GM12878 (cell line): ENCODE results near the gene KREMEN2. TPM values are rescaled to one million over a fixed set of nuclear protein-coding genes. Genes with fewer than 3 reads are reported as not detected.

ENCODE experiments used
- ATAC-seq: fragments of 200-7000 bp; cut with Tn5 transposase; 3 replicates; pipeline ENCODE4 v1.9.1; 2020; ENCODE audit warnings: mild to moderate bottlenecking, moderate library complexity
- BruUV-seq: library from RNA; stranded (reverse); fragments of 400-500 nt; replicated peaks from 2 replicates; lab custom pipeline; 2021; lab: Mats Ljungman, UMichigan
- CTCF ChIA-PET: fragments of 300-600 bp; sonication (Branson Sonifier 250); formaldehyde crosslinking; extraction: SDS; loops from one replicate; lab custom pipeline; 2021; ENCODE audit warnings: inconsistent platforms; lab: Yijun Ruan, JAX
- POLR2A ChIA-PET: fragments of 350-600 bp; formaldehyde crosslinking; extraction: SDS; loops from one replicate; lab custom pipeline; 2021; ENCODE audit warnings: inconsistent platforms; lab: Charles Lee
- RAD21 ChIA-PET: fragments of 300-600 bp; sonication (Branson Sonifier 250); formaldehyde crosslinking; loops from one replicate; lab custom pipeline; 2023; ENCODE audit warnings: antibody characterized with exemption; ENCODE audit not compliant: unreplicated experiment; lab: Charles Lee
- SMC1A ChIA-PET: fragments of 300-600 bp; sonication (Branson Sonifier 250); formaldehyde crosslinking; loops from one replicate; lab custom pipeline; 2023; ENCODE audit not compliant: unreplicated experiment, uncharacterized antibody; lab: Charles Lee
- DNase-seq: peaks from one replicate; pipeline ENCODE4 v3.0.0-alpha.2; 2011; ENCODE audit warnings: low read depth, low spot score
- FAIRE-seq: peaks from 3 replicates; lab custom pipeline; 2011; peaks lifted over from hg19 to GRCh38; lab: Jason Lieb, UNC
- H2AFZ ChIP-seq: 2 replicates; pipeline ENCODE4 v1.6.0; 2011; ENCODE audit warnings: low read depth, low read length, control low read depth; ENCODE audit not compliant: control insufficient read depth
- H3K27ac ChIP-seq: 2 replicates; pipeline ENCODE4 v1.5.1; 2011; ENCODE audit warnings: control low read depth; ENCODE audit not compliant: control insufficient read depth, insufficient read depth
- H3K27me3 ChIP-seq, 2 experiments: replicated peaks in 1 of 2; 2 replicates each; pipeline versions ENCODE4 v1.6.0 to v1.6.1; 2011; ENCODE audit warnings: low read length in 1 of 2; ENCODE audit not compliant: control insufficient read depth in 2 of 2, insufficient read depth in 2 of 2
- H3K36me3 ChIP-seq, 2 experiments: 2 replicates each; pipeline ENCODE4 v1.5.1; 2011; ENCODE audit warnings: low read length in 1 of 2; ENCODE audit not compliant: control insufficient read depth in 2 of 2, insufficient read depth in 2 of 2
- H3K4me1 ChIP-seq: 2 replicates; pipeline ENCODE4 v1.6.1; 2011; ENCODE audit warnings: mild to moderate bottlenecking, low read length, moderate library complexity, mixed read lengths; ENCODE audit not compliant: control insufficient read depth, insufficient read depth
- H3K4me2 ChIP-seq: 2 replicates; pipeline ENCODE4 v1.6.0; 2011; ENCODE audit warnings: control low read depth; ENCODE audit not compliant: control insufficient read depth, insufficient read depth
- H3K4me3 ChIP-seq: fragments of 200-600 bp; sonication (generic); 2 replicates; pipeline ENCODE4 v1.5.1; 2016
- H3K79me2 ChIP-seq: 2 replicates; pipeline ENCODE4 v1.6.0; 2011; ENCODE audit warnings: low read length; ENCODE audit not compliant: control insufficient read depth, insufficient read depth
- H3K9ac ChIP-seq: 2 replicates; pipeline ENCODE4 v1.8.0; 2011; ENCODE audit warnings: low read length, control low read depth, mixed read lengths; ENCODE audit not compliant: control insufficient read depth, insufficient read depth
- H3K9me3 ChIP-seq: replicated peaks from 3 replicates; pipeline ENCODE4 v1.5.1; 2011; ENCODE audit warnings: mild to moderate bottlenecking, low read length; ENCODE audit not compliant: control insufficient read depth, insufficient read depth
- H4K20me1 ChIP-seq: 2 replicates; pipeline ENCODE4 v1.6.0; 2011; ENCODE audit not compliant: control insufficient read depth, insufficient read depth
- BHLHE40 ChIP-seq, 2 experiments: fragments of 450-650 bp in 1 of 2; IDR thresholded peaks; 2 replicates each; pipeline ENCODE4 v1.6.1; 2011 to 2017; ENCODE audit warnings: low read depth in 2 of 2, borderline replicate concordance in 1 of 2, improper control_type of control experiment in 1 of 2, low read length in 1 of 2, mild to moderate bottlenecking in 1 of 2
- MYC ChIP-seq: IDR thresholded peaks from 2 replicates; pipeline ENCODE4 v1.6.1; 2011; ENCODE audit warnings: mild to moderate bottlenecking, low read length, moderate library complexity, inconsistent platforms; ENCODE audit not compliant: insufficient read depth, insufficient replicate concordance, insufficient read length, severe bottlenecking
- NFIC ChIP-seq: IDR thresholded peaks from 2 replicates; pipeline ENCODE4 v1.6.1; 2012; ENCODE audit warnings: low read depth, mild to moderate bottlenecking, inconsistent platforms, low read length, moderate library complexity
- NR2C1 ChIP-seq: fragments of 450-650 bp; IDR thresholded peaks from 2 replicates; pipeline ENCODE4 v1.6.1; 2017; ENCODE audit warnings: antibody characterized with exemption, mild to moderate bottlenecking, moderate library complexity
- POLR2A ChIP-seq: IDR thresholded peaks from 2 replicates; pipeline ENCODE4 v1.6.1; 2011; ENCODE audit warnings: low read depth, mild to moderate bottlenecking, low read length
- POLR2AphosphoS2 ChIP-seq: IDR thresholded peaks from 2 replicates; pipeline ENCODE4 v1.6.1; 2011; ENCODE audit warnings: low read depth, mild to moderate bottlenecking, low read length, improper control_type of control experiment, moderate library complexity
- RUNX3 ChIP-seq: IDR thresholded peaks from 2 replicates; pipeline ENCODE4 v1.6.1; 2012; ENCODE audit warnings: low read length, inconsistent platforms
- ZNF217 ChIP-seq: fragments of 450-650 bp; IDR thresholded peaks from 2 replicates; pipeline ENCODE4 v1.6.1; 2017; ENCODE audit warnings: antibody characterized with exemption, mild to moderate bottlenecking
- WGBS: methylation state at CpG from one replicate; pipeline ENCODE4 v1.1.6; 2016; ENCODE audit warnings: low lambda C conversion rate; ENCODE audit not compliant: insufficient replicate concordance, insufficient coverage; ENCODE audit errors: missing lambda C conversion rate; 5-methylcytosine and 5-hydroxymethylcytosine counted together
- in situ Hi-C: fragments of 300-500 bp; cut with MboI; formaldehyde crosslinking; loops from 9 replicates; pipeline ENCODE4 v1.14.3; 2018; ENCODE audit warnings: mixed read lengths
- intact Hi-C: fragments of 100-400 bp; cut with micrococcal nuclease; formaldehyde crosslinking; loops from one replicate; pipeline ENCODE4 v1.14.2; 2022; ENCODE audit not compliant: unreplicated experiment
- polyA plus RNA-seq, 11 experiments: library from polyadenylated mRNA; depleted of rRNA in 4 of 11; unstranded in 6 of 11; stranded (reverse) in 5 of 11; fragments of >200 nt; fragmentation: Nextera tagmentation in 4 of 11; fragmentation: Illumina TruSeq in 1 of 11; extraction: Ambion mirVana in 4 of 11; extraction: Trizol in 1 of 11; gene quantifications; 1 replicate in 1 of 11; 2 replicates in 10 of 11; pipeline versions ENCODE4 v1.2.1 to v1.2.3, GENCODE V29; 2011 to 2016; ENCODE audit warnings: inconsistent platforms in 2 of 11, missing spikeins in 2 of 11, low read depth in 1 of 11
- total RNA-seq, 4 experiments: library from RNA; depleted of rRNA in 3 of 4; stranded (reverse); fragments of >200 nt in 3 of 4; fragmentation: Illumina TruSeq in 1 of 4; extraction: Trizol in 1 of 4; gene quantifications; 2 replicates each; pipeline versions ENCODE4 v1.2.1 to v1.2.3, GENCODE V29; 2013 to 2021
- TF ChIP-seq, protein P1 (sequence below): fragments of 450-650 bp; IDR thresholded peaks from 2 replicates; pipeline ENCODE4 v1.6.1; 2017; ENCODE audit warnings: mild to moderate bottlenecking, moderate library complexity

Gene KREMEN2
- total and polyA plus RNA-seq, 10 of the 15 experiments (the other 5 are each of a cell fraction or from before 2014, with no cell fraction given): 0.06 to 3.7 (median 0.83) TPM; not detected in 2

DNA sequence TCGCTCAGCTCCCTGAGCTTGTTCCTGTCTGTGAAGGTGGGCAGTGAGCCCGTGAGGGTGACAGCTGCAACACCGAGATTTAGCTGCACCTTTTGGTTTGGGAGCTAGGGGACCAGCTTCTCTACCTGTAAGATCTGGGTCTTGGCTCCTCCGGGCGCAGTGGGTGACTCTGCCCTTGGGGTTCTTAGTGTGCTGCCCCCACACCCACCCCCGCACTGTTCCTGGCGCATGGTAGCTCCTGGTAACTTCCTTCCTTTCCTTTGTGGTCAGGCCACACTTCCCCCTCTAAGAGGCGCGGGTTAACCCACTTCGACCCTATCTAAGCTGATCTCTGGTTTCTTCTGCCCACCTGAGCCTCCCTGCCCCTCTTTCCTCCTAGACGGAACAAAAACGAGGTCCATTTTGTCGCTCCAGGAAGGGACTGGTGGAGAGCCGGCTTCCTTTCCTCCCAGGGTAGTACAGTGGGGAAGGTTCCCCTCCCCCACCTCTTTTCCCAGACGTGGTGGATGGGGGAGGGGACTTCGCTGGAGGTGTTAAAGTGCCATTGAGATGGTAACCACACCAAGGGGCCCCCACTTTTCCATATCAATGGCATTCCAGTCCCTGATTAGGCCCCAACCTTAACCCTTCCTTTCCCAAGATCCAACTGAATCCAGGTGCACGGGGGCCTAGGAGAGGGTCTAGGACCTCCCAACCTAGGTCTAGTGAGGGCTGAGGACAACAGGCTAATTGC, 44.0 kb downstream of the KREMEN2 start:
- in situ Hi-C loops: no loop called here
- RAD21 ChIA-PET: interaction anchor here (1.5 to 2.1 kb wide), 2 partner anchors 14 to 20 kb away, joined by 7 to 8 read pairs; no protein-coding TSS in a partner anchor
- DNase-seq: no peak
- Histone ChIP-seq H4K20me1 (no peaks in the 10 kb centered on the region), H3K36me3 (no peaks in the 10 kb centered on the region), H3K79me2 (no peaks in the 10 kb centered on the region), H3K27me3 (peaks cover 0 to 17% of the 10 kb centered on the region in 2 experiments), H3K4me2 (peak overlapping the region; percentile 26; the same call in 1 of the 2 replicates), H3K9ac (no peak overlapping the region), H2AFZ (peak overlapping the region; percentile 16), H3K4me1 (peaks cover 17% of the 10 kb centered on the region), H3K9me3 (no peaks in the 10 kb centered on the region), H3K27ac (no peak overlapping the region), H3K4me3 (no peak overlapping the region)
- TF ChIP-seq NFIC (no peak), BHLHE40 (IDR thresholded peaks at IDR 0.05; ENCODE audit: borderline replicate concordance in 1 of 2, low read depth in 2 of 2, low read length in 1 of 2) (no peak), POLR2AphosphoS2 (no peak), ZNF217 (no peak), NR2C1 (no peak), RUNX3 (no peak), MYC (no peak), POLR2A (no peak)
- TF ChIP-seq, protein P1, sequence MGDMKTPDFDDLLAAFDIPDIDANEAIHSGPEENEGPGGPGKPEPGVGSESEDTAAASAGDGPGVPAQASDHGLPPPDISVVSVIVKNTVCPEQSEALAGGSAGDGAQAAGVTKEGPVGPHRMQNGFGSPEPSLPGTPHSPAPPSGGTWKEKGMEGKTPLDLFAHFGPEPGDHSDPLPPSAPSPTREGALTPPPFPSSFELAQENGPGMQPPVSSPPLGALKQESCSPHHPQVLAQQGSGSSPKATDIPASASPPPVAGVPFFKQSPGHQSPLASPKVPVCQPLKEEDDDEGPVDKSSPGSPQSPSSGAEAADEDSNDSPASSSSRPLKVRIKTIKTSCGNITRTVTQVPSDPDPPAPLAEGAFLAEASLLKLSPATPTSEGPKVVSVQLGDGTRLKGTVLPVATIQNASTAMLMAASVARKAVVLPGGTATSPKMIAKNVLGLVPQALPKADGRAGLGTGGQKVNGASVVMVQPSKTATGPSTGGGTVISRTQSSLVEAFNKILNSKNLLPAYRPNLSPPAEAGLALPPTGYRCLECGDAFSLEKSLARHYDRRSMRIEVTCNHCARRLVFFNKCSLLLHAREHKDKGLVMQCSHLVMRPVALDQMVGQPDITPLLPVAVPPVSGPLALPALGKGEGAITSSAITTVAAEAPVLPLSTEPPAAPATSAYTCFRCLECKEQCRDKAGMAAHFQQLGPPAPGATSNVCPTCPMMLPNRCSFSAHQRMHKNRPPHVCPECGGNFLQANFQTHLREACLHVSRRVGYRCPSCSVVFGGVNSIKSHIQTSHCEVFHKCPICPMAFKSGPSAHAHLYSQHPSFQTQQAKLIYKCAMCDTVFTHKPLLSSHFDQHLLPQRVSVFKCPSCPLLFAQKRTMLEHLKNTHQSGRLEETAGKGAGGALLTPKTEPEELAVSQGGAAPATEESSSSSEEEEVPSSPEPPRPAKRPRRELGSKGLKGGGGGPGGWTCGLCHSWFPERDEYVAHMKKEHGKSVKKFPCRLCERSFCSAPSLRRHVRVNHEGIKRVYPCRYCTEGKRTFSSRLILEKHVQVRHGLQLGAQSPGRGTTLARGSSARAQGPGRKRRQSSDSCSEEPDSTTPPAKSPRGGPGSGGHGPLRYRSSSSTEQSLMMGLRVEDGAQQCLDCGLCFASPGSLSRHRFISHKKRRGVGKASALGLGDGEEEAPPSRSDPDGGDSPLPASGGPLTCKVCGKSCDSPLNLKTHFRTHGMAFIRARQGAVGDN: no peak
- intact Hi-C loops: no loop called here
- BruUV-seq: no TSS peak
- FAIRE-seq: no peak
- 4% methylated on average over 17 of the region's 17 CpGs for WGBS
- no peak for ATAC-seq
- SMC1A ChIA-PET: interaction anchor here (7.2 kb wide), 1 partner anchor 18 kb away, joined by 91 read pairs; the partner anchor contains the start of genes HCFC1R1 and THOC6
- POLR2A ChIA-PET: interaction anchor here (1.4 to 1.5 kb wide), 2 partner anchors 12 to 20 kb away, joined by 3 to 5 read pairs; partner anchors contain the start of gene TNFRSF12A
- CTCF ChIA-PET: interaction anchor here (11.3 kb wide), 1 partner anchor 19 kb away, joined by 421 read pairs; the partner anchor contains the start of genes CLDN6, HCFC1R1, THOC6 and TNFRSF12A
